Activated CD4-positive, alpha-beta T cell treated with anti-CD3 and anti-CD28 coated beads, Interleukin-2, amount 50 U/mL, for 16 hours (primary cell): ENCODE results near the gene AHDC1.
"Not testable (repeated sequence)": the region's sequence is repeated elsewhere in the genome, so short reads cannot be mapped to it uniquely, and the experiment has no call there.

Experiments
- DNase-seq: peaks from one replicate; pipeline ENCODE4 v3.0.0-alpha.2; 2020

Gene AHDC1

GRCh38 chr1:27603681-27604578 lies at the start of gene AHDC1:
AHDC1 (minus strand) TSS chr1:27604144; CDS start chr1:27552115, 52,029 bp downstream.
- peak; percentile 90 for DNase-seq

DNA sequence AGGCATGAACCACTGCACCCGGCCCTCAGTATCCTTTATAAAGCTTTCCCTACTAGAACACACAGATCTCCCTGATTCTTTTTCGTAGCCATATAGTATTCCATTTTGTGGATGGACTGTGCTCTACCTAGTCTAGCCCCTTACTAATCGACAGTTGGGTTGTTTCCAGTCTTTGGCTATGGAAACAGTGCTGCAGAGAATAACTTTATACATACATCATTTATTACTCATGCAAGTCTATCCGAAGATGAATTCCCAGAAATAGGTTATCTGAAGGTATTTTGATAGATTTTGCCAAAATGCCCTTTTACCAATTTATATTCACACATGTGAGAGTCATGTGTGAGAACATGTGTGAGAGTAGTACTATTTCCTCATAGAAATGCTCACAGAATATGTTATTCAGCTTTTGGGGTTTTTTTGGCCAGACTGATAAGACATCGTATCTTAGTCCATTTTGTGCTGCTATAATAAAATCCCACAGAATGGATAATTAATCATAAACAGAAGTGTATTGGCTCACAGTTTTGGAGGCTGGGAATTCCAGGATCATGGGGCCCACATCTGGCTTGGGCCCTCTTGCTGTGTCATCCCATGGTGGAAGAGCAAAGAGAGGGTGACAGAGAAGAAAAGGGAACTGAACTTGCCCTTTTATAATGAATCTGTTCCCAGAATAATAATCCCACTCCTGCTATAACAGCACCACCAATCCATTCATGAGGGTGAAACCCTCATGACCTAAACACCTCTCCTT lies 48.3 kb upstream of the AHDC1 start:
- no peak for DNase-seq

DNA sequence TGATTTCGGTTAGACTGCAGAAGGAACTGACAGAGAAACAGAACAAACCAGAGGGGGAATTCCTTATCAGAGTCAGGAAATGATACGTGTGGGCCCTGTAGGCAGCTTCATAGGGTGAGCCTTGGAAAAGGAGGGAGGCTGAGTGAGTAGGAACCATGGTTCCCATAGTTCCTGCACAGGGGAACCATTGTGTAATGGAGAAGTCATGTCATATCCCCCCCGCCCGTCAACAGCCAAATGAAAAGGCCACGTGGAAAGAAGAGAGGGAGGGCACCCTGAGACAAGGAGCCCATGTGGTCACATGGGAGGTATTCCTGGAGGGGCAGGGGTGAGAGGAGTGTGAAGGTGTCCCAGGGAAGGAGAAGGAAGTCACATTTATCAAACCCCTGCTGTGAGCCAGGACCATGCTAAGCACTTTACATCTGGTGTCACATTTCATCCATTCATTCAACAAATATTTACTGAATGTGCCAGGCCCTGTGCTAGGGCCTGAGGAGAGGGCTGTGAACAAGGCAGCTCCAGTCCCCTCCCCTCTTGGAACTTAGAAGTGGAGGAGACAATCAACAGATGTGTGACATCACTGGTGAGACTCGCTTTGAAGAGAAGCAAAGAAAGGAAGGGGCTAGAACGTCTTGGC lies 46.7 kb upstream of the AHDC1 start:
- DNase-seq: no peak

GRCh38 chr1:27650171-27650538 lies 46.2 kb upstream of the AHDC1 start:
- DNase-seq: no peak

DNA sequence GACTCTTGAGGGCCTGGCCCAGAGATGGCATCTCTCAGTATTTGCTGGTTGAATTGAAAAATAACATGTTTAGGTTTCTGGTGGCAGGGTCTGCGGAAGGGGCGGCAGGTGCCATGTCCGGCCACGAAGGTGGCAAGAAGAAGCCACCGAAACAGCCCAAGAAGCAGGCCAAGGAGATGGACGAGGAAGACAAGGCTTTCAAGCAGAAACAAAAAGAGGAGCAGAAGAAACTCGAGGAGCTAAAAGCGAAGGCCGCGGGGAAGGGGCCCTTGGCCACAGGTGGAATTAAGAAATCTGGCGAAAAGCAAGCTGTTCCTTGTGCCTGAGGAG lies 45.3 kb upstream of the AHDC1 start:
- DNase-seq: no peak

GRCh38 chr1:27648602-27649305 lies 44.8 kb upstream of the AHDC1 start:
- DNase-seq: no peak

GRCh38 chr1:27647328-27647727 lies 43.4 kb upstream of the AHDC1 start:
- DNase-seq: no peak

- DNase-seq: no peak
Measured at GRCh38 chr1:27646676-27647075, 42.7 kb upstream of the AHDC1 start.

DNA sequence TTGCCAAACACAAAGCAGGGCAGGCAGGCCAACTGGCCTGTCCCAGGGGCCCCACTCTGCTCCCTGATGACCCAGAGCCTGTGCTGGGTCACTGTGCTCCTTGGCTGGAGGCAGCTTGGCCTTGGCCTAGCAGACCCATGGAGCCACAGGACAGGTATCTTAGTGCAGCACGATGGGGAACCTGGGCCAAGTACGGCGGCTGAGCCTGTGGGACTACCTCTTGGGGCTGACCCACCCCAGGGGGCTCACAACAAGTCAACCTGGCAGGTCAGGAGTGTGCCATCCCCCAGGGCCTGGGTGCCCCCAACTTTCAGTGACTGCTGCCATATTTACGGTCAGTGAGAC lies 41.1 kb upstream of the AHDC1 start:
- no peak for DNase-seq

DNA sequence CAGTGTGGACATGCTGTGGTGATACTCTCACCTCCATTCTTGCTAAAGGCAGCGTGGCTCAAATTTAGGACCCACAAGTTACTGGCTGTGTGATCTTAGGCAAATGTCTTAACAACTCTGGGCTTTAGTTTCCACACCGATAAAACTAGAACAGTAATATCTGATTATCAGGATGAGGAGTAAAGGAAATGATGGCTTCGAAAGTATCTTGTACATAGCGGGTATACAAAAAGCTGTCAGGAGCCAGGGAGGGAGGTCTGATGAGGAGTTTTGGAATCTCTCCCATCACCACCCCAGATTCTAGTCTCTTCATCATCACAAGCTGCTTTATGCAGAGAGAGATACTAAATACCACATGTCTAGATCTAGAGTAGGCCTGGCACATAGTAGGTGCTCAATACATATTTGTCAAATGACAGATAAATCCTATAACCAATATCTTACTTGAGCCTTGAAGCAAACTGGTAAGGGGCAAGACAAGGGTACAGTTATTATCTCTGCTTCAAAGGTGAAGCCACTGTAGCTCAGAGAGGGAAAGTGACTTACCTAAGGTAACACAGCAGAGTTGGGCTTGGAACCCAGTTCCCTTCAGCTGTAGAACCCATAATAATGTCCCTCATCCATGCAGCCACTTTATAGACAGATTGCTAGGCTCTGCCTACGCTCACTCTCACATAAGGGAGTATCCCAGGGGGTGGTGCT lies 40.6 kb upstream of the AHDC1 start:
- no peak for DNase-seq

DNA sequence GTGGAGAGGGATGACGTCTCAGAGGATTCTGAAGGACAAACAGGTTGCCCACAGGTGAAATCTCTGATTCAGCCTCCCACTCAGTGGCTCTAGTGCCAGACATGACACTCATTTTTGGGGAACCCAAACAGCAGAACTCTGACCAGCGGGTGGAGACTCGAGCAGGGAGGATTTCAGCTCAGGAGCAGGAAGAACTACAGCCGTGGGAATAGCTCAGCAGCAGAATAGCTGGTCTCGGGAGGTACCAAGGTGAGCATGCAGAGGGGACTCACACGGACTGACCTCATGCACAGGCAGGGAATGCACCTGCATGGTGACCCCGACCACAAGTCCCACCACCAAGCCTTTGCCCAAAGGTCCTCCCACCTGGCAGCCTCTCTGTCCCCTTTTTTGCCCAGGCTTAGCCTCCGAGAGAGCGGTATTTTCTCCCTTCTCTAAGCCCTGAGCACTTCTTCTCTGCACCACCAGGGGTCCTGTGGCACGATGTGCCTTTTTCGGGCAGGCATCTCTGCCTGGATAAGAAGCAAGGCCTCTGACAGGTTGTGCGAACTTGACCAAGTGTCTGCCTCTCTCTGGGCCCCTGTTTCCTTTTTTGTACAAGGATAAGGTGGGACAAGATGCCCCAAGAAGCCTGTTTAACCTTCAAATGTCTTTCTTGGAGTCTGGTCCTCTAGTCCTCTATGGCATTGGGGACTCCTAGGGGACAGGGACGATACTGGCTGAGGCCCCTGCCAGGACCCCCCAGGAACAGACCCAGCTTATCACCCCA lies 39.8 kb upstream of the AHDC1 start:
- peak; percentile 74 for DNase-seq

DNA sequence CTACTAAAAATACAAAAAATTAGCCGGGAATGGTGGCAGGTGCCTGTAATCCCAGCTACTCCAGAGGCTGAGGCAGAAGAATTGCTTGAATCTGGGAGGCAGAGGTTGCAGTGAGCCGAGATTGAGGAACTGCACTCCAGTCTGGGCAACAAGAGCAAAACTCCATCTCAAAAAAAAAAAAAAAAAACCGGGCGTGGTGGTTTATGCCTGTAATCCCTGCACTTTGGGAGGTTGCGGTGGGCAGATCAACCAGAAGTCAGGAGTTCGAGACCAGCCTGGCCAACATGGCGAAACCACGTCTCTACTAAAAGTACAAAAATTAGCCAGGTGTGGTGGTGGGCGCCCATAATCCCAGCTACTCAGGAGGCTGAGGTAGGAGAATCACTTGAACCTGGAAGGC lies 36.6 kb upstream of the AHDC1 start:
- not testable (repeated sequence) for DNase-seq

GRCh38 chr1:27638805-27639204 lies 34.9 kb upstream of the AHDC1 start:
- no peak for DNase-seq

DNA sequence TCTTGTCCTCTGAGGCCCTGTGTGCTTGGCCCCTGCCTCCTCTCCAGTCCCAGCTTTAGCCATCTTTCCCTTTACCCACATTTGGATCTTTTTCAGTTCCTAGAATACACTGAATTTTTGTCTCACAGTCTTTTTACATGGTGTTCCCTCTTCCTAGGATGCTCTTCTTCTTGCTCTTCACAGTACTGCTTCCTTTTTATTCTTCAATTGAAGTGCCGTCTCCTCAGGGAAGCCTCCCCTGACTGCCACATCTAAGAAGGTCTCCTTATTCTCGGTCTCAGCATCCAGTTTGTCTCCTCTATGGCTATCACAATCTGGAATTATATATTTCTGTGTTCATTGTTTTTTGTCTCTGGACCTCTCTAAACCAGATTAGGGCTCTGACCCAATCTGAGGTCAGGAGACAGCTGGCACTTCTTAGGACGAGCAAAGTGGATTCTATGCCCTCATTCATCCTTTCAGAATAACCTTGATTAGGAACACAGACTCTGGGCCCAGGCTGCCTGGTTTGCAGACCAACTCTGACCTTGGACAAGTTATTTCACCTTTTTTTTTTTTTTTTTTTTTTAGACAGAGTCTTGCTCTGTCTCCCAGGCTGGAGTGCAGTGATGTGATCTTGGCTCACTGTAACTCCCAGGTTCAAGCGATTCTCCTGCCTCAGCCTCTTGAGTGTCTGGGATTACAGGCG lies 34.2 kb upstream of the AHDC1 start:
- no peak for DNase-seq

DNA sequence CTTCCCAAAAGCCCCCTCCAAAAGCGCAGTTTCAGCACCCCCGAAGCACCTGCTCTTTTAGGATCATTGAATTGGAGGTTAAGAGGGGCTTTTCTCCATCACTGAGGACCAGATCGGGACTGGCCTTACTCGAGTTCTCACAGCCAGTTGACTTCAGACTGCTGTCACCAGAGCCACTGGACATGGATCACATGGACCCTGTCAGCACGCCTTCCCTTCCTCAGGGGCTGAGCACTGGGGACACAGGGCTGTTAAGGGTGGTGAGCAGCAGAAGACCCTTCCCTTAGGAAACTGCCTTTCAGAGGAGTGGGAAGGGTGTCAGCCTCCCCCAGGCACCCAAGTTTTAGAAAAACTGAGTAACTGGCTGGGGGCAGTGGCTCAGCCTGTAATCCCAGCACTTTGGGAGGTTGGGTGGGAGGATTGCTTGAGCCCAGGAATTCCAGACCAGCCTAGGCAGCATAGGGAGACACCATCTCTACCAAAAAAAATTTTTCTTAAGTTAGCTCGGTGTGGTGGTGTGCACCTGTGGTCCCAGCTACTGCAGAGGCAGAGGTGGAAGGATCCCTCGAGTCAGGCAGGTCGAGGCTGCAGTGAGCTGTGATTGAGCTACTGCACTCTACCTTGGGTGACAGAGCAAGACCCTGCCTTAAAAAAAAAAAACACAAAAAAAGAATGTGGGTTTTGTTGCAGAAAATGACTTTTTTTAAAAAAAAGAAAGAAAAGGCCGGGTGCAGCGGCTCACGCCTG lies 31.6 kb upstream of the AHDC1 start:
- no peak for DNase-seq

- no peak for DNase-seq
Measured at GRCh38 chr1:27634985-27635367, 31.0 kb upstream of the AHDC1 start, which contains the start of gene FGR. FGR (minus strand) TSS chr1:27635185; CDS start chr1:27623916, 11,269 bp downstream.

DNA sequence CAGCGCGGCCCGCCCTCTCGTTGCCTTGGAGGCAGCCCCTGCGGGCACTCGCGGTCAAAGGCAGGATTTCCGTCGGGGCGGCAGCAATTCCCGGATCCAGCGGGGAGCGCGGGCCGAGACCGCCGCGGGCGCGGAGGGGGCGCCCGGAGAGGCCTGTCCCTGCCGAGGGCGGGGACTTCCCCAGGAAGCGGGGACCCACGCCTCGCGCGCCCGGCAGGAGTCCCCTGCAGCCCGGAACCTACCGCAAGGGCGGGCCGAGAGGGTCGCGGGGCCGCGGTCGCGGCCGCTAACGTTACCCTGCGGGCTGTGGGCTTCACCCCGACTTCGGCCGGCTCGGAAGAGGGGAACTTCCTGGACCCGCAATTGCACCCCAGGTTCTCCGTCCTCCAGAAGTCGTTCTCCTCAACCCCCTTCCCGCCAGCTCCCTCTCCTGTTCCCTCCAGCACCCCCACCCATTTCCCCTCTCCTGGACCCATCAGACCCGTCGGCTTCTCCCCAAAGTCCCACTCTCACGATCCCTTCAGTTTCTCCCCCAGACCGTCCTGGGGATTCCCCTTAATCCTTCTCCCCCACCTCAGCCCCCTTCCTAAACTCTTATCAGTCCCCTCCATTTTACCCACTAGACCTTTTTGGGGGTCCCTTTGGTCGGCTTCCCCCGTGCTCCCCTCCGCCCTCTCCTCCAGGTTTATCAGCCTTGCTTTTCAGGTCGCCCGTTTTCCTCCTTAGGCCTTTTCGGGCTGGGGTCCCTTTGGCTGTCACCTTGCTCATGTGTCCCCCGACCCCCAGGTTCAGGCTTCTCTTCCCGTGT lies 30.4 kb upstream of the AHDC1 start:
- DNase-seq: peak; percentile 28

DNA sequence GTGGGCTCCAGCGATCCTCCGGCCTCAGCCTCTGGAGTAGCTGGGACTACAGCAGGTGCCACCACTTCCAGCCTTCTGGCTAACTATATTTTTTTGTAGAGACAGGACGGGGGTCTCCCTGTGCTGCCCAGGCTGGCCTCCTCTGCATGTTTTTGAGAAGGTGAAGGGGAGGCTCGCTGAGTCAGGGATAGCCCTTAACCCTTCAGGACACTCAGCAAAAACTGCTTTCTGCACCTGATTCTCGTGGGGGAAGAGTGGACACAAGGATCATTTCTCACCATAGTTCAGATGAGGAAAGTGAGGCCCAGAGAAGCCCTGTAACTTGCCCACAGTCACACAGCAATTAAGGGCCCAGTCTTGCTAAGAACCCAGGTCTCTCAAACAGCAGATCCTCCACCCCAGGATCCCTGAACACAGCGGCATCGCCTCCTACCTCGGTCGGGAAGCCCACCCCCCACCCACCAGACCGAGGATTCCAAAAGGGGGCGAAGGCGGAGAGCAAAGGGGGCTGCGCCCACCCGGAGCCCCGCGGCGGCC lies 29.8 kb upstream of the AHDC1 start:
- DNase-seq: no peak

DNA sequence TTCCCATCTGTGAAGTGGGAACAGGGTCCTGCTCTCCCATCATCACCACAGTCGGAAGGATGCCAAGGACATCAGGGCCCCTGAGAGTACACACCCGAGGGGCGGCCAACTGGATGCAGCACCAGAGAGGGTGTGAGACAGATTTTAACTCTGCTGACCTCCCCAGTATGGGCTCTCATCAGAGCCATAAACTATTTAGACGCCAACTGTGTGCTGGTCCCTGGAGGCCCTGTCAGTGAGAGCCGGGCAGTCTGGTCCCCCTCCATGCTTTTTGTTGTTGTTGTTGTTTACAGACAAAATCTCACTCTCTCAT lies 29.3 kb upstream of the AHDC1 start:
- no peak for DNase-seq
